ENCODE measurements around the gene SQSTM1.

DNA sequence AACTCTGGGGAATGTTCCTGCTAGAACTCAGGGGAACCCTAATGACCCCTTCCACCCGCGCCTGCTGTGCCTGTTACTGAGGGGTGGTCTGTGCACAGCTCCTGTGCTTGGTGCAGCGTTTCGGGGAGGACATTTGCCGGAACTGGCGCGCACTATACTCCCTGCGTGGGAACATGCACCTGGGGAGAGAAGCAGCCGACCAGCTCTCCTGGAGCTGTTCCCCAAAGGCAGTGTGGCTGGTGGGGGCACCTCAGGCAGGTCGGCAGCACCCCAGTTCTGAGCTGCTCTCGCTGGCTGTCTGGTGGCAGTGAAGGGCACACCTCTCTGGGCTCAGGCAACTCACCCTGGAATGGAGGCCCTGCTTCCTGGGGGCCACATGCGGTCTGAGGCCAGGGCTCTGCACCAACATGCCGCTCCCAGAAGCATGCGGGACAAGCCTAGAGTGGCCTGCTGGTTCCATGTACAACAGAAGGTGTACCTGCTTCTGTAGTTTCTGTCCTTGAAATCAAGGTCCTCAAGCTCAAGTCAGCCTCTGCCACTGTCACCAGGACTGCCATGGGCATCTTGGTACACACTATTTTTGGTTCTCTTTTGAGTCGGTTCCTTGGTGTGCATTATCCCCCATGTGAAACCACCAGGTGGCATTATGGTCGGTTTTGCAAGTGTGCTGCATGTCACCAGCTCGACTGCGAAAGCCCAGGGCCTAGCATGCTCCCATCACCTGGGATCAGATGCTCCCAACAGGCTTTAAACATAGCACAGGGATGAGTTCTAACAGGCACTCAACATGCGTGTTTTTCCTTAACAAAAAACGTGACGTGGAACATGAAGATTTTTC, 45.8 kb downstream of the SQSTM1 start:
- peak; percentile 12 for TF ChIP-seq CTCF (IDR thresholded peaks at IDR 0.05; ENCODE audit: insufficient read depth, low read length)
- no peak for TF ChIP-seq SPI1 (IDR thresholded peaks at IDR 0.05; ENCODE audit: borderline replicate concordance, low read depth)
- no peak for TF ChIP-seq POLR2AphosphoS5 (IDR thresholded peaks at IDR 0.05; ENCODE audit: low read depth)
- TF ChIP-seq, protein P1, sequence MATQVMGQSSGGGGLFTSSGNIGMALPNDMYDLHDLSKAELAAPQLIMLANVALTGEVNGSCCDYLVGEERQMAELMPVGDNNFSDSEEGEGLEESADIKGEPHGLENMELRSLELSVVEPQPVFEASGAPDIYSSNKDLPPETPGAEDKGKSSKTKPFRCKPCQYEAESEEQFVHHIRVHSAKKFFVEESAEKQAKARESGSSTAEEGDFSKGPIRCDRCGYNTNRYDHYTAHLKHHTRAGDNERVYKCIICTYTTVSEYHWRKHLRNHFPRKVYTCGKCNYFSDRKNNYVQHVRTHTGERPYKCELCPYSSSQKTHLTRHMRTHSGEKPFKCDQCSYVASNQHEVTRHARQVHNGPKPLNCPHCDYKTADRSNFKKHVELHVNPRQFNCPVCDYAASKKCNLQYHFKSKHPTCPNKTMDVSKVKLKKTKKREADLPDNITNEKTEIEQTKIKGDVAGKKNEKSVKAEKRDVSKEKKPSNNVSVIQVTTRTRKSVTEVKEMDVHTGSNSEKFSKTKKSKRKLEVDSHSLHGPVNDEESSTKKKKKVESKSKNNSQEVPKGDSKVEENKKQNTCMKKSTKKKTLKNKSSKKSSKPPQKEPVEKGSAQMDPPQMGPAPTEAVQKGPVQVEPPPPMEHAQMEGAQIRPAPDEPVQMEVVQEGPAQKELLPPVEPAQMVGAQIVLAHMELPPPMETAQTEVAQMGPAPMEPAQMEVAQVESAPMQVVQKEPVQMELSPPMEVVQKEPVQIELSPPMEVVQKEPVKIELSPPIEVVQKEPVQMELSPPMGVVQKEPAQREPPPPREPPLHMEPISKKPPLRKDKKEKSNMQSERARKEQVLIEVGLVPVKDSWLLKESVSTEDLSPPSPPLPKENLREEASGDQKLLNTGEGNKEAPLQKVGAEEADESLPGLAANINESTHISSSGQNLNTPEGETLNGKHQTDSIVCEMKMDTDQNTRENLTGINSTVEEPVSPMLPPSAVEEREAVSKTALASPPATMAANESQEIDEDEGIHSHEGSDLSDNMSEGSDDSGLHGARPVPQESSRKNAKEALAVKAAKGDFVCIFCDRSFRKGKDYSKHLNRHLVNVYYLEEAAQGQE (IDR thresholded peaks at IDR 0.05; ENCODE audit: insufficient replicate concordance, low read depth): no peak
